ENCODE measurements around the gene FRMD4A. TPM values are rescaled to one million over a fixed set of nuclear protein-coding genes. Genes with fewer than 3 reads are reported as not detected.

The FRMD4A gene
- total RNA-seq, 1 experiment from 2014 or later: 19.6 TPM

GRCh38 chr10:13812804-13813203, 517.9 kb downstream of the FRMD4A start:
- no peaks in the 10 kb centered on the region for H3K27me3 ChIP-seq (ENCODE audit: insufficient read depth, low read length)
- peaks cover 3% of the 10 kb centered on the region; the same call in 1 of the 2 replicates for H3K79me2 ChIP-seq (ENCODE audit: insufficient read depth, low read length)
- H3K23me2 ChIP-seq (ENCODE audit: insufficient read length, low read depth, low read length, poor library complexity, severe bottlenecking): no peaks in the 10 kb centered on the region
- TF ChIP-seq, protein P1, sequence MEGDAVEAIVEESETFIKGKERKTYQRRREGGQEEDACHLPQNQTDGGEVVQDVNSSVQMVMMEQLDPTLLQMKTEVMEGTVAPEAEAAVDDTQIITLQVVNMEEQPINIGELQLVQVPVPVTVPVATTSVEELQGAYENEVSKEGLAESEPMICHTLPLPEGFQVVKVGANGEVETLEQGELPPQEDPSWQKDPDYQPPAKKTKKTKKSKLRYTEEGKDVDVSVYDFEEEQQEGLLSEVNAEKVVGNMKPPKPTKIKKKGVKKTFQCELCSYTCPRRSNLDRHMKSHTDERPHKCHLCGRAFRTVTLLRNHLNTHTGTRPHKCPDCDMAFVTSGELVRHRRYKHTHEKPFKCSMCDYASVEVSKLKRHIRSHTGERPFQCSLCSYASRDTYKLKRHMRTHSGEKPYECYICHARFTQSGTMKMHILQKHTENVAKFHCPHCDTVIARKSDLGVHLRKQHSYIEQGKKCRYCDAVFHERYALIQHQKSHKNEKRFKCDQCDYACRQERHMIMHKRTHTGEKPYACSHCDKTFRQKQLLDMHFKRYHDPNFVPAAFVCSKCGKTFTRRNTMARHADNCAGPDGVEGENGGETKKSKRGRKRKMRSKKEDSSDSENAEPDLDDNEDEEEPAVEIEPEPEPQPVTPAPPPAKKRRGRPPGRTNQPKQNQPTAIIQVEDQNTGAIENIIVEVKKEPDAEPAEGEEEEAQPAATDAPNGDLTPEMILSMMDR (conservative IDR thresholded peaks at IDR 0.05): no peak
- H2AFZ ChIP-seq (ENCODE audit: low read length): no peak overlapping the region
- H2BK15ac ChIP-seq (ENCODE audit: low read depth, low read length): no peak overlapping the region
- H2AK5ac ChIP-seq (ENCODE audit: insufficient read length, low read length): no peak overlapping the region
- no peak overlapping the region for H2BK12ac ChIP-seq (ENCODE audit: insufficient read length, low read depth, low read length)
- DNase-seq: no peak
- H3K4me1 ChIP-seq (ENCODE audit: insufficient read depth, low read length): peaks cover 12% of the 10 kb centered on the region
- H4K91ac ChIP-seq (ENCODE audit: insufficient read length, low read depth, low read length): no peak overlapping the region
- H2BK20ac ChIP-seq (ENCODE audit: low read depth, low read length, poor library complexity, severe bottlenecking): no peak overlapping the region
- no peak overlapping the region for H3K14ac ChIP-seq (ENCODE audit: insufficient read depth, low read length)
- H3K23ac ChIP-seq (ENCODE audit: insufficient read length, low read depth, low read length): no peak overlapping the region
- no peak overlapping the region for H2BK5ac ChIP-seq (ENCODE audit: insufficient read length, low read length)
- Mint-ChIP-seq H3K27me3 (ENCODE audit: low read depth) (no peaks in the 10 kb centered on the region), H3K4me1 (peaks cover 22 to 30% of the 10 kb centered on the region in 2 experiments), H3K27ac (peak overlapping the region in 1 of 3 experiments; percentile 62; a peak in 2 of 7 replicates), H3K4me3 (no peak overlapping the region), H3K9me3 (peaks cover 20 to 21% of the 10 kb centered on the region in 2 experiments), H3K36me3 (ENCODE audit: insufficient read depth in 1 of 3, low read depth in 3 of 3) (peaks cover 18 to 28% (median 19%) of the 10 kb centered on the region in 3 experiments)
- no peaks in the 10 kb centered on the region for H3K79me1 ChIP-seq (ENCODE audit: insufficient read depth, low read depth, low read length, poor library complexity, severe bottlenecking)
- no peak overlapping the region for H4K5ac ChIP-seq (ENCODE audit: insufficient read length, low read depth, low read length)
- no peaks in the 10 kb centered on the region for H4K20me1 ChIP-seq (ENCODE audit: control insufficient read depth, insufficient read depth, insufficient read length)
- H3K27ac ChIP-seq (ENCODE audit: insufficient read length, low read depth, low read length): no peak overlapping the region
- WGBS (ENCODE audit: extremely low coverage, insufficient read length, low lambda C conversion rate): no CpG with 5 or more reads among the region's 11 CpGs
- no peak overlapping the region for H3K9ac ChIP-seq (ENCODE audit: extremely low read depth, insufficient read length, low read length)
- H3K18ac ChIP-seq (ENCODE audit: insufficient read length, low read depth, low read length): no peak overlapping the region
- H3T11ph ChIP-seq (ENCODE audit: low read length): no peak overlapping the region
- H3K56ac ChIP-seq (ENCODE audit: insufficient read length, low read depth, low read length): no peak overlapping the region
- H2BK120ac ChIP-seq (ENCODE audit: low read depth, low read length, poor library complexity, severe bottlenecking): no peak overlapping the region
- H3K9me3 ChIP-seq (ENCODE audit: control insufficient read depth, low read depth, low read length): peaks cover 9% of the 10 kb centered on the region
- no peak overlapping the region for H4K8ac ChIP-seq (replicated peaks; ENCODE audit: insufficient read length, low read depth, low read length)
- H3K4ac ChIP-seq (ENCODE audit: low read depth, low read length): no peak overlapping the region
- H3K4me2 ChIP-seq (ENCODE audit: insufficient read depth, insufficient read length, low read length): no peak overlapping the region

Measured in H9 (cell line).